ENCODE measurements around the gene AOX1.
"Not testable (repeated sequence)": the region's sequence is repeated elsewhere in the genome, so short reads cannot be mapped to it uniquely, and the experiment has no call there.

Gene AOX1

DNA sequence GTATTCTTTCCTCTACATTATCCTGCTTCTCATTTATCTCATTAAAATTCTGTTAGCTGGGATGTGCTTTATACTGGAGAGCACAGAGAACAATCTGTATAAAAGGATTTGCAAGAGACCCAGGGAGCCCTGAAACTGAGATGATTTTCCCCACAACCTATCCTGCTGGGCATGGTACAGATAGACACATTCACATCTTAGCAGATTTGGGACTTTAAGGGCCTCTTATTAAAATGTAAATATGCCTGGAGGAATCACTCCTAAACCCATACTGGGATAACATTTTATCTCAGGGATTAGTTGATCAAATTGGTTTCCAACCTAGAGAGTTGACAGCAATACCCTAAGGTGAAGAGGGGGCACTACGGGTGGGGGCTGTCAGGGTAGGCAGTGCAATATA lies 45.5 kb downstream of the AOX1 start:
- no peak for DNase-seq

DNA sequence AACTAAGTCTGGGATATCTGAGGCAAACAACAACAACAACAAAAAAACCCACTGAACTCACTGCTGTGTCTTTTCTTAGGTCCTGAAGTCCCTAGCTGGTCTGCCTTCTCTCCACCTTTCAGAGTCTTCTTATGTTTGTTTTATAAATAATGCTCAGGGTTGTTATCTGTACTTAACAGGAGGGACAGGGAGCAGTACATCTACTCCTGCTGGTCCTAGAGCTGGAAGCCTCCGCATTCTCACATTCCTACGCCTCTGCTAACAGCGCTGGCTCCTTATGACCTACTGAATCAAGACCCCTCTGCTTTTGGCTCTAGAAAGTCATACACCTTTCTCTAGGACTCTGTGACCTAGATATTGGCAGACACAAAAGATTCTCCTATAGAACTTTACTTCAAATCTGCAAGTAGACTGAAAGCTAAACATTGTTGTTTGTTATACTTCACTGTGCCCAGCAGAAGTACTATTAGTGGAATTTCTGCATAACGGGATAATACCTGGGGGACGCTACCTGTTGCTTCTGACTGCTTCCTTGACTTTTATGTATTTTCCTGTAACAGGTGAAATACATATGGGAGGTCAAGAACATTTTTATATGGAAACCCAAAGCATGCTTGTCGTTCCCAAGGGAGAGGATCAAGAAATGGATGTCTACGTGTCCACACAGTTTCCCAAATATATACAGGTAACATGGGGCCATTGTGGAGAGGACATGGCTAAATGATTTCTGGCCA lies 48.6 kb downstream of the AOX1 start:
- DNase-seq = no peak

DNA sequence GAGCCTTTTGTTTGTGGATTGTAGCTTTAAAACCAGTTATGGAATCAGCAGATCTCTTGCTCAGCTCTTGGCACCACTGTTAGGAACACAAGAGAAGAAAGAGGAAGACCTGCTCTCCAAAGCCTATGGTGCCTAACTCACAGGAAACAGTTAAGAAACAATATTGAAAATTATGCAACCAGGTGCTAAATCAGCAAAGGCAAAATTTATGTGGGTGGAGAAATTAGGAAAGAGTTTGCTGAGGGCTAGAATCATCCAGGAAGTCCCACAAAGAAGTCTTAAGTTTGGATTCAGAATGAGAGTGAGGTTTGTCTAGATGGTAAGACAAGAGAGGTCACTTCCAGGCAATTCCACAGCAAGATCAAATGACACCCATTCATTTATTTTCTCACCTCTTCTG lies 49.4 kb downstream of the AOX1 start:
- no peak for DNase-seq

DNA sequence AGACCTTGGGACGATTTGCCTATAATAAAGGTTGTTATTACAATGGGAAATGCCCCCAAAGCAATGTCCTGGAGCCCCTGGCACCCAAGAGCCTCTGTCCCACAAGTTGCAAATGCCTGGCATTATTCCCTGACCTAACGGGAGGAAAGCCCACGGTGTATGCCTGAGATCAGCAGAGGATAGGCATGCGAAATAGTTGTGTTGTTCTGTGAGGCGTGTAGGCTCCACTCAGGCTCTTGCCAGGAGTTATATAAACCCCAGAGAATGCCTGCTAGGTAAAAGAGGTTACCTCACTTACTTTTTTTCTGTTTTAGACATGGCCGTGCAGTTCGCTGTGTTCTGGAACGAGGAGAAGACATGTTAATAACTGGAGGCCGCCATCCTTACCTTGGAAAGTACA lies 52.1 kb downstream of the AOX1 start:
- no peak for DNase-seq

DNA sequence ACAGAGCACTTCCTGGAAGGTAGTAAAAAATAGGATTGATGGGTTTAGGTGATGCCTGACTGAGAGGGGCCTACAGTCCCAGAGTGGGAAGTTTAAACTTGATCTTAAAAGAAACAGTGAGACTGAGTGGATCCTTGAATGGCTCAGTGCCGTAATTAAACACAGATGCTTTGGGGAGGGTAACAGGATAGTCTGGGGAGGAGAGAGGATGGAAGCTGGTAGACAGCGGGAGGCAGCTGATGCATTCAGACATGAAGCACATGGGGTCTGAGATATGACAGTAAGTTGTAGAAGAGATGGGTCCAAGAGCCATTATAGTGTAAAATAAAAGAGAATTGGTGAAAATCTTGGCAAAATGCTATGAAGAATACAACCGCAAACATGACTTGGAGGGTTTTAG lies 54.4 kb downstream of the AOX1 start:
- DNase-seq = no peak

DNA sequence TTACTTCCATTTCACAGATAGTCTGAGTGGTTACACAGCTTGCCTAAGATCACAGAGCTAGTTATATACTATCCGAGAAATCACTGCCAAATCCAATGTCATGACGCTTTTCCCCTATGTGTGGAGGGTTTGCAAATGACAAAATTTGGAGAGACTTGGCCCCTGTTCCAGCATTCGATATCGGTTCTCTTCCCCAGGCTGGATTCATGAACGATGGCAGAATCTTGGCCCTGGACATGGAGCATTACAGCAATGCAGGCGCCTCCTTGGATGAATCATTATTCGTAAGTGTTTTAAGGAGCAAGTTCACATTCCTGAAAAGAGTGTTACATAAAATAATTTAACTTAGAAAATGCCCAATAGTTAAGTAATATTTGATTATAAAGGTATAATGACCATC lies 55.1 kb downstream of the AOX1 start:
- DNase-seq = no peak

DNA sequence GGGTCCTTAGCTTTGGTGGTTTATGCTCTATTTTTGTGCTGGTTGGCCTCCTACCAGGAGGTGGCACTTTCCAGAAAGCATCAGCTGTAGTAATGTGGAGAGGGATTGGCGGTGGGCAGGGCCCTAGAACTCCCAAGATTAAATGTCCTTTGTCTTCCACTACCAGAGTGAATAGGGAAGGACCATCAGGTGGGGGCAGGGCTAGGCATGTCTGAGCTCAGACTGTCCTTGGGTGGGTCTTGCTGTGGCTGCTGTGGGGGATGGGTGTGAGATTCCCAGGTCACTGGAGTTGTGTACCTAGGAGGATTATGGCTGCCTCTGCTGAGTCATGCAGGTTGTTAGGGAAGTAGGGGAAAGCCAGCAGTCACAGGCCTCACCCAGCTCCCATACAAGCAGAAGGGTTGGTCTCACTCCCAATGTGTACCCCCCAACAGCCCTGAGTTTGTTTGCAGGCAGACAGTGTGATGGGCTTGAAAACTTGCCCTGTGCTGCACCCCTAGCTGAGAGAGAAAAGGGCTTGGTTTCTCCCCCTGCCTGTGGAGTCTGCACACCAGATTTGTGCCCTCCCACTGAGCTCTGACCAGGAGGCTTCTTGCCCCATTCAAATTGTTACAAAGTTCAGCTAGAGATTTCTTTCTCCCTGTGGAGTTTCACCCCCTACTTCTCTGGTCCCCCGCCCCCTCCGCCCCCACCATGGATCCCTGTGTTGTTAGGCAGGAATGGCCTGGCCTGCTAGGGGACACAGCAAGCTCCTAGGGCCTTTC lies 62.9 kb downstream of the AOX1 start:
- DNase-seq = not testable (repeated sequence)

DNA sequence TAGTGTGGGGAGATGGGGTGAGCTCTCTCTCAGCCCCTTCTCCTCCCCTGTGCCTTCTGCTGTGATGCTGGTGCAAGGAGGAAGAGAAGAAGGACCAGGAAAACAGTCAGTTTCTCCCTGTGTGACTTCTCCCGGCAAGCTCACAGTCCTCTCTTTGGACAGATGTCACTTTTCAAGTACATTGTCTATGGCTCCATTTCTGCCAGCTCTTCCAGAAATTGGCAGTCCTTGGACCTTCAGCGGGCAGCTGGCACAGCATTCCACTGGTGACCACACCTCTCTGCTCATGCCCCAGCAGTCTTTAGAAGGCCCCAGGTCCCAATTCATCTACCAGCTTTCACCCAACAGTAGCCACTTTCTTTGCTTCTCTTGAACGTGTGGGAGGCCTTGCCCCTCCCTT lies 63.9 kb downstream of the AOX1 start:
- no peak for DNase-seq

DNA sequence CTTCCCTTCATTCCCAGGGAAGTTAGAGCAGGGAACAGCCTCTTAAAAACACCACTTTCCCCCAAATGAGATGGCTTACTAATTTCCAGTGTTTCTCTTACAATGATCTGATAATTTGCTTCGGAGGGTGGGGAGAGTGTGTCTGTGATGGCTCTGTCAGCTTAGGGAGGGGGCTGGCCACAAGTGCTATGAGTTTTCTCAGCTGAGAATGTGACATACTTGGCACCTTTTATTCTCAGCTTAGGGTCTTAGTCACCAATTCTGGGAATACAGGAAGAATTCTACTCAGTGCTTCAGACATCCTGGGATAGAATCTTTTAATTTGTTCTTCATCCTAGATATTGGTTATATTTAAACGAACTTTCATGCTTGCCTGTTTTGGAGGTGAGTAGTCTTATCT lies 64.4 kb downstream of the AOX1 start:
- DNase-seq = no peak

DNA sequence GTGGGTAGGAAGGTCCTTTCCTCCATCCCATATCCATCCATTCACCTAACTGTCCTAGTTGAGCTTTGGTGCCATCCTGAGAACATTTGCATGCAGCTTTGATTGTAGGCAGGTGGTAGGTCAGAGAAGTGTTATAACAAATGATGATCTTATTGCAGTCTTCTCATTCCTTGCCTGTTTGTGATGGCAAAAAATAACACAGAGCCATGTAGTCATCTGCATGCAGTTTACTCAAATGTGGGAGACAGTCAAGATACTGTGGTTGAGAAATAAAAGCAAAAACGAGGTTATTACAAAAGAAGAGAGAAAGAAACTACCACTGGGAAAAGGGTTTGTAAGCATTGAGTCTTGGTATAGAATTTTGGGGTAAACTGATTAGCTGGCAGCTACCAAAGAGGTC lies 66.3 kb downstream of the AOX1 start:
- DNase-seq = no peak

DNA sequence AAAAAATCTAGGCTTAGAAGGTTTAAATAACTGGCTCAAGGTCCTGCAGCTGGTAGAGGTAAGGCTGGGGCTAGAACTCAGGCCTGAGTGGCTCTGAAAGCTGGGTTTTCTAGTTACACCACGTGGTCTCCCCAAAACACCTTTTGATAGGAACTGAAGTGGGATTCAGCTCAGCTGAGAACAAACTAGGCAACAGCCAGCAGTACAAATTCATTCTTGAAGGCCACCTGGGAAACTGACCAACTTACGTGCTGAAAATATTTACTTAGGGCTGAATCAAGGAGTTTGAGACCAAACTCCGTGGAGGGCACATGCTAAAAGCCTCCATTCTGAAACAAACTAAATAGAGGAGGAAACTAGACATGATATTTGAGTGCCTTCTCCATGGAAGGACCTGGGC lies 67.2 kb downstream of the AOX1 start:
- no peak for DNase-seq

DNA sequence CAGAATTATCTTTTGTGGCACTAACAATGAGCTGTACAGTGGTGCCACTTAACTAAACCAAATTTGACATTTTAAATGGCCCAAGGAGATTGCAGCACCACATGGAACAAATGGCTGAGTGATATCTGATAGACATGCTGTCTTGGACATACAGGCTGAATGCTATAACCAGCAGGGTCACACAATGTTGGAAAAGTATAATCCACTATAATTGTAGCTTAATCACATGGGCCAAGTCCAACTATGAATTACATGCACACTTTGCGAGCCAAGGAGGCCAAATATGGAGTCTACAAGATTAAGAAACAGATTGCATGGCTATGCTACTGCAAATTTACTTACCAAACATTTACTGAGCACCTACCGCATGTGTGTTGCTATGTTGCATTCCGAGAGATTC lies 69.0 kb downstream of the AOX1 start:
- no peak for DNase-seq

DNA sequence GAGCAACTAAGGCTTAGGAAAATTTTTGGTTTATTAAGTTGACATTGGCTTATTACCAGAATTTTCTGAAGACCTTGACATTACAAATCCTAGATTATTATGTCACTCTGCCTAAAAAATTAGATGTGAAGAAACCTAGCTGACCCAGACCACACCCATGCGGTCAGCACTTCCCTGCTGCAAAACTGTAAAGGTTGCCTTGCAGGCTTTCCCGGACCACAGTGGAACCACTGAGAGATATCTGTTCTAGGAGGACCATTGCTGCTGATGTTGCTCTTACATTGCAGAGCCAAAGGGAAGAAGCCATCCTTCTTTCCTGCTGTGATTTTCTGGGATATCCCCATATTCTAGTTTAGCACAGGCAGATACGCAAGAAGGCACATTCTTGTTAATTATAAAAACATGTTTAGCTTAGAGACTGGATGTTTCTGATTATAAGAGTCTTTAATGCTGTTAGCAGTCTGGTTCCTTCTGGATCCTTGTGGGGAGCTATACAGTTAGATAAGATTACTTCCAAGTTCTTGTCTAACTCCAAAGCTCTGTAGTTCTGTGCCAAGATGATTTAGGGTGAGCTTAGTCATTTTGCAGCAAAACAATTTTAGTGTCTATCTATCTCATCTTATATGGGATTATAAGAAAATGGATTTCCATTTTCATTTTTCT lies 70.2 kb downstream of the AOX1 start:
- no peak for DNase-seq

DNA sequence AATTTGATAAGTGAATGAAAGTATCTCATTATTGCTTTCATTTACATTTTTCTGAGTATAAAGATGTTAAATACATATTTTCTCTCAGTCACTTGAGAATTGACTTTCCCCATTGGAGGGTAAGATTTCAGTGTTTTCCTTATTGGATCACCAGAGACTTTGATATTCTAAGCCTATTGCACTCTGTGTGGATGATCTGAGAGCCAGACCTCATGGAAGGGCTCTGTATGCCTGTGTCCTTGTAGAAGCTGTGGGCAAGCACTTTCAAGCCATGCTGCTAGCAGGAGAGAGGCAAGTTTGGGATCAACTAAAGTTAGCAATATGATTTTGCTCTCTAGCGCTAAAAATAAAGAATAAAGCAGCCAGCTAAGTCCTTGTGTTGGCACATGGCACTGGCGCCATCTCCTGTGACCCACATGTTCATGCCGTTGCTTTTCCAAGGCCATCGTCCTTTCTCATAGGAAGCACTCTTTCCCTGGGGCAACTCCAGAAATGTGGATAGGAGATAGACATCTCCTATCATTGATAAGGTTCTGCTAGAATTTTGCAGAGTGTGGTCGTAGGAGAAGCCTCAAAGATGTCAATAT lies 72.6 kb downstream of the AOX1 start:
- no peak for DNase-seq

DNA sequence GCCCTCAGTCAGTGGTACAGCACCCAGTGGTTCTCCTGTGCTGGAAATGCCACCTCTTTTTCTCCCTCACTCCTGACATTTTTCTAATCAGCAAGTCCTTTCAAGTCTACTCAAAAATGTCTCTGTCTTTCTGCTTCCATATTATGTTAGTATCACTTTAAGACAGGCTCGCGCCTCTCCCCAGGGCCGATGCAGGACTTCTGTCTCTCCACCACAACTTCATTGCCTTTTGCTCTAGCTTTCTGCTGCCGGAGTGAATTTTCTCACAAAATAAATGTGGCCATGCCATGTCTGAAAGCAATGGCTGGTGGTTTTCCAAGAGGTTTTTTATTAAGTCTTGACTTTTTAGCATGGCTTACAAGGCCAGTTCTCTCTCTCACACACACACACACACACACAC lies 73.6 kb downstream of the AOX1 start:
- DNase-seq = no peak

DNA sequence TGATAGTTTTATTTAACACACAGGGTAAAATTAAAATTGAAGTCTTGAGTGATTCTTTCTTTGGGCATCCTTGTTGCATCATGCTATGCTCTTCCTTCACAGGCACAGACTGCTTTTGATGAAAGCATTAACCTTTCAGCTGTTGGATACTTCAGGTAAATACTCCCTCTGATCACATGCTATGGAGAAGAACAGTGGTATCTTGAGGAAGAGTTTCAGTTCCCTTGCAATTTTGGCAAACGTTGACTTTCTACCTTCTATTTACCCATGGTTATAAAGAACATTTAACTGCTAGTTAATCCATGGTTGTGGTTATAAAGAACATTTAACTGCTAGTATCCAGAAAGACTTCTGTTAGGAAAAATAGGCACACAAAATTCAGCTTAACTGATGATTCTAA lies 75.7 kb downstream of the AOX1 start:
- DNase-seq = no peak

DNA sequence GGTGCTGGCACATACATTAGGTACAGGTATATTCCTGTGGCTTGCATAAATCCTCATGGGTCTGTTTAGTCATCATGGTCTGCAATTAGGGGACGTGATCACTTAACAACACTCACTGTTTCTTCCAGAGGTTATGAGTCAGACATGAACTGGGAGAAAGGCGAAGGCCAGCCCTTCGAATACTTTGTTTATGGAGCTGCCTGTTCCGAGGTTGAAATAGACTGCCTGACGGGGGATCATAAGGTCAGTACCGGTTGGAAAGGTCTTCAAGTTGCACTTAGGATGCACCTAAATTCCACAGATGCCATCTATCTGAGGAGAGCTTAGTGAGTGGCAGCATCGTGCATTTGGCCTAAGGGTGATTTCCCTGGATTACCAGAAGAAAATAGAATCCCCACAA lies 76.9 kb downstream of the AOX1 start:
- no peak for DNase-seq

DNA sequence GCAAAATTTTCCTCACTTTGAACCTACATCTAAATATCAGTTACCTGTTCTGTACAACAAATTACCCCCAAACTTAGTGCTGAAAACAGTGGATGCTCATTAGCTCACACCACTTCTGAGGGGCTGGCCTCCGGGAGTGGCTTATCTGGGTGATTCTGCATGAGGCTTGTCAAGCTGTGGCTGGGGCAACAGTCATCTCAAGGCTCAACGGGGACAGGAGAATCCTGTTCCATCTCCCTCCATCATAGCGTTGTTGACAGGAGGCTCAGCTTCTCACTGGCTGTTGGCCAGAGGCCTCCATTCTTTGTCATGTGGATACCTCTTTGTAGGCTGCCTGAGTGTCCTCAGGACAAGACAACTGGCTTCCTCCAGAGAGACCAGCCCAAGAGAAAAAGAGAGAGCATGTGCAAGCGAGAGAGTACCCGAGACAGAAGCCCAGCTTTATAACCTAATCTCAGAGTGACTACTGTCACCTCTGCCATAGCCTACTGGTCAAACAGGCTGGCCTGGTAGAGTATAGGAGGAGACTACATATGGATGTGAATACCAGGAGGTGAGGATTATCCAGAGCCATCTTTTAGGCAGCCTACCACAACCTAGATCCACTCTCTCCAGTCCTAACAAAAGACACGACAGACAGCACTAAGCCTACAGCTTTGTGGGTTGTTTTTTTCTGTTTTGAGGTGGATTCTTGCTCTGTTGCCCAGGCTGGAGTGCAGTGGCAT lies 79.1 kb downstream of the AOX1 start:
- DNase-seq = no peak

DNA sequence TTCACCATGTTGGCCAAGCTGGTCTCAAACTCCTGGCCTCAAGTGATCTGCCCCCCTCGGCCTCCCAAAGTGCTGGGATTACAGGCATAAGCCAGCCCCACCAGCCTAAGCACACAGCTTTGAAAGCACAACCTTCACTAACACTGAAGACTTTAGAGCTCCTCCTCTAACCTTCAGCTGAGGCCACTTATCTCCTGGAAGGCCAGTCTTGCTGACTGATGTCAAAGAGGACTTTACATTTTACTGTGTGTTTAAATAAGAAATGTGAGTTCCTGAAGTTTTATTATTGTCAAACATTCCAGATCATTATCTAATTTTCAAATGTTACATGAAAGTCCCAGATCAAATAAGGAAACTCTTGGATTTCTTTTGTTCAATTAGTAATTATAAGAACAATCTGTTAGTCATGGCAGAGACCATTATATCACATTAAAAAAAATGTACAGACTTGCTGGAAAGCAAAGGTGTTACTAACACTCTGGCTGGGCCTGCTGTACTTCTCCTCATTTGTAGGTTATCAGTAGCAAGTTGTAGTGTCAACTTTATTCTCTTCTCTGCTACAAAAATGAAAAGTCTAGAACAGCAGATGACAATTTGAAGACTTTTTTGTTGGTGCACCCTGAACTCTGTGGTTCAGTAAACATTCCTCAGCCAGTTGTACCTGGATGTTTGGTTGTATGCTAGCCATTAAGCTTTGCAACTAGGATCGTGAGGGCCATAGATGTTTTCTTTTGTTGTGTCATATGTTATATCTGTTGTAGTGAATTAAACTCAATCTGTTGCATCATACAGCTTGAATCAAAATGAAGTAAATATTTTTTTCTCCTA lies 80.0 kb downstream of the AOX1 start:
- no peak for DNase-seq

DNA sequence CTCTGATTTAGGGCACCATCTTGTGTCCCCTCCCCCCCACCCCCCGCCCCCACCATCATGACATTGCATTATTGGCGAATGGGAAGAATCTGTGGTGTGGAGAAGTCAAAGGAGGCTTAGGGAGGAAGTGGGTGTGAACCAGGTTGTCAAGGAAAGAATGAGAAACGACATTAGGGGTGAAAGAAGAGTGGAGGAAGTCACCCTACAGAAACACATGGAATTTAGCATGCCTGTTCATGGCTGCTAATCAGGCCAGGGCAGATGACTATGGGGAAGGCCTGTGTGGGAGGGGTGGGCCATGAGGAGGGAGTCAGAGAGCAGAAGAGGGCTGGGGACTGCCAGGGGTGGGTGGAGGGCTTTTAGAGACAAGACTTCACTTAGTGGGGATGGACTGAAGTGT lies 81.6 kb downstream of the AOX1 start:
- no peak for DNase-seq

DNA sequence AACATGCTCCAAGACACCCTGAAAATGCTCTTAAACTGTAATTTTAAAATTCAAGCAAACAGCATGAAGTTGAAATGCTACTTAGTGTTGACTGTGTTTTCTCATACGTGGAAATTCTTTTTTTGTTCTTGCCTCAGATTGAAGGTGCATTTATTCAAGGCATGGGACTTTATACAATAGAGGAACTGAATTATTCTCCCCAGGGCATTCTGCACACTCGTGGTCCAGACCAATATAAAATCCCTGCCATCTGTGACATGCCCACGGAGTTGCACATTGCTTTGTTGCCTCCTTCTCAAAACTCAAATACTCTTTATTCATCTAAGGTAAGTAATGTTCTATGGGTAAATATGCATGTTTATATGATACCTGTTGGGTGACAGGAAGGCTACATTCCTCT lies 82.7 kb downstream of the AOX1 start:
- DNase-seq = no peak

DNA sequence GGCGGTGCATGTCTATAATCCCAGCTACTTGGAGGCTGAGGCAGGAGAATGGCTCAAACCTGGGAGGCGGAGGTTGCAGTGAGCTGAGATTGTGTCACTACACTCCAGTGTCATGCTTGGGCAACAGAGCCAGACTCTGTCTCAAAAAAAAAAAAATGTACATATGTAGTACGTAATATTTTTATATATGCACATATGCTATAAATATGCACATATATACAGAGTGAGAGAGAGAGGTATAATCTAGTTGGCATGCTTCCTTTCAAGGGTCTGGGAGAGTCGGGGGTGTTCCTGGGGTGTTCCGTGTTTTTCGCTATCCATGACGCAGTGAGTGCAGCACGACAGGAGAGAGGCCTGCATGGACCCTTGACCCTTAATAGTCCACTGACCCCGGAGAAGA lies 83.5 kb downstream of the AOX1 start:
- no peak for DNase-seq

Data from NCI-H1105 treated with DMSO at 0.1 percent for 48 hours (cell line).